Osteoblast (primary cell): ENCODE data around the gene ZNF3. TPM values are rescaled to one million over a fixed set of nuclear protein-coding genes. Genes with fewer than 3 reads are reported as not detected.

ENCODE experiments used
- DNase-seq: peaks from one replicate; pipeline ENCODE4 v3.0.0; 2011; ENCODE audit warnings: low spot score, mixed read lengths; ENCODE audit not compliant: insufficient read length; ENCODE audit errors: missing footprints
- H2AFZ ChIP-seq: 2 replicates; pipeline ENCODE4 v1.6.0; 2011; ENCODE audit warnings: mild to moderate bottlenecking, low read length
- H3K27ac ChIP-seq: 2 replicates; pipeline ENCODE4 v1.5.1; 2011; ENCODE audit warnings: mild to moderate bottlenecking, low read depth, low read length, moderate library complexity
- H3K27me3 ChIP-seq: 2 replicates; pipeline ENCODE4 v1.6.0; 2012; ENCODE audit warnings: mild to moderate bottlenecking, control low read depth, inconsistent platforms, low read length, moderate library complexity; ENCODE audit not compliant: insufficient read depth
- H3K36me3 ChIP-seq: 2 replicates; pipeline ENCODE4 v1.5.1; 2011; ENCODE audit warnings: mild to moderate bottlenecking, low read length, control low read depth, moderate library complexity; ENCODE audit not compliant: insufficient read depth
- H3K4me1 ChIP-seq: 2 replicates; pipeline ENCODE4 v1.5.1; 2011; ENCODE audit warnings: mild to moderate bottlenecking, low read length, control low read depth, moderate library complexity; ENCODE audit not compliant: insufficient read depth
- H3K4me2 ChIP-seq: 2 replicates; pipeline ENCODE4 v1.6.0; 2011; ENCODE audit warnings: mild to moderate bottlenecking, low read length; ENCODE audit not compliant: insufficient read depth
- H3K4me3 ChIP-seq: fragments of 200-600 bp; sonication (generic); 3 replicates; pipeline ENCODE4 v1.5.1; 2012; ENCODE audit warnings: mild to moderate bottlenecking, low read length, inconsistent platforms; ENCODE audit not compliant: insufficient read depth
- H3K79me2 ChIP-seq: 2 replicates; pipeline ENCODE4 v1.6.0; 2012; ENCODE audit warnings: mild to moderate bottlenecking, low read length, control low read depth, inconsistent platforms; ENCODE audit not compliant: insufficient read depth
- H3K9me3 ChIP-seq: 2 replicates; pipeline ENCODE4 v1.5.1; 2011; ENCODE audit warnings: low read depth, low read length, control low read depth
- H4K20me1 ChIP-seq: 2 replicates; pipeline ENCODE4 v1.6.0; 2012; ENCODE audit warnings: mild to moderate bottlenecking, low read length, control low read depth; ENCODE audit not compliant: insufficient read depth
- CTCF ChIP-seq: IDR thresholded peaks from 2 replicates; pipeline ENCODE4 v1.5.1; 2011; ENCODE audit warnings: mild to moderate bottlenecking, low read depth, low read length, moderate library complexity; ENCODE audit errors: extremely low read depth
- total RNA-seq: library from RNA; depleted of rRNA; stranded (reverse); fragments of >200 nt; gene quantifications from 2 replicates; pipeline ENCODE4 v1.2.3, GENCODE V29; 2012

The ZNF3 gene
- total RNA-seq, 1 donor: 30.4 TPM

- Histone ChIP-seq H3K27me3 (no peaks in the 10 kb centered on the region), H3K27ac (no peak overlapping the region), H4K20me1 (no peaks in the 10 kb centered on the region), H3K36me3 (peaks cover 64% of the 10 kb centered on the region), H3K4me2 (no peak overlapping the region), H2AFZ (no peak overlapping the region), H3K79me2 (peaks cover 2% of the 10 kb centered on the region), H3K4me1 (no peaks in the 10 kb centered on the region), H3K4me3 (no peak overlapping the region), H3K9me3 (peaks cover 5% of the 10 kb centered on the region)
- DNase-seq: peak; percentile 80
- TF ChIP-seq CTCF: no peak
Measured at GRCh38 chr7:100061518-100062193, 19.9 kb downstream of the ZNF3 start.

GRCh38 chr7:100059251-100059739, 22.2 kb downstream of the ZNF3 start:
- DNase-seq: no peak
- Histone ChIP-seq H3K9me3 (peaks cover 4% of the 10 kb centered on the region), H3K4me1 (no peaks in the 10 kb centered on the region), H3K4me2 (no peak overlapping the region), H2AFZ (no peak overlapping the region), H3K27ac (no peak overlapping the region), H3K4me3 (no peak overlapping the region), H3K79me2 (peaks cover 5% of the 10 kb centered on the region), H4K20me1 (no peaks in the 10 kb centered on the region), H3K36me3 (peaks cover 57% of the 10 kb centered on the region), H3K27me3 (no peaks in the 10 kb centered on the region)
- no peak for TF ChIP-seq CTCF

GRCh38 chr7:100057006-100057405, 24.5 kb downstream of the ZNF3 start:
- Histone ChIP-seq H4K20me1 (no peaks in the 10 kb centered on the region), H3K4me3 (no peak overlapping the region), H3K27me3 (no peaks in the 10 kb centered on the region), H3K4me2 (no peak overlapping the region), H2AFZ (no peak overlapping the region), H3K36me3 (peaks cover 46% of the 10 kb centered on the region), H3K9me3 (no peaks in the 10 kb centered on the region), H3K27ac (no peak overlapping the region), H3K4me1 (no peaks in the 10 kb centered on the region), H3K79me2 (peaks cover 18% of the 10 kb centered on the region)
- TF ChIP-seq CTCF: no peak
- DNase-seq: no peak

DNA sequence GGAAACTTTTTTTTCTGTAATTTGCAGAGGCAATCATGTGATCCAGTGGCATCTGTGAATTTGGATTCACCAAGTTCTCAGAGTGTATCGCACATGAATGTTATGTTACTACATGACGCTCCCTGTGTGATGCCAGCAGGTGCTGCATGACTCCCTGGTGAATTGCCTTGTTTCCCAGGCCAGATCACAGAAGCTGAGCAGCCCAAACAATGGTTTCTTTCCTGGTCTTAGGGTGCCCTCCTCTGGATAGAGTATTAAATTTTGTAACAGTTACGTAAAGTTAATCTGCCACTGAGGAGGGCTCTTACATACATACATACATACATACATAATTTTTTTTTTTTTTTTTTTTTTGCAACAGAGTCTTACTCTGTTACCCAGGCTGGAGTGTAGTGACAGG, 28.3 kb downstream of the ZNF3 start:
- H4K20me1 ChIP-seq: no peaks in the 10 kb centered on the region
- H3K79me2 ChIP-seq: peaks cover 28% of the 10 kb centered on the region
- H3K4me3 ChIP-seq: no peak overlapping the region
- H3K27ac ChIP-seq: no peak overlapping the region
- no peaks in the 10 kb centered on the region for H3K27me3 ChIP-seq
- TF ChIP-seq CTCF: peak; percentile 37
- no peak overlapping the region for H2AFZ ChIP-seq
- no peaks in the 10 kb centered on the region for H3K9me3 ChIP-seq
- H3K4me2 ChIP-seq: no peak overlapping the region
- DNase-seq: peak; percentile 93
- H3K36me3 ChIP-seq: peaks cover 15% of the 10 kb centered on the region
- peaks cover 11% of the 10 kb centered on the region for H3K4me1 ChIP-seq
